Astrocyte (in vitro differentiated cells and primary cell): ENCODE data around the gene CNTNAP2. TPM values are rescaled to one million over a fixed set of nuclear protein-coding genes. Genes with fewer than 3 reads are reported as not detected.

Experiments
- DNase-seq: peaks from one replicate; pipeline ENCODE4 v3.0.0-alpha.2; 2010; ENCODE audit warnings: low read depth
- FAIRE-seq: peaks from 2 replicates; lab custom pipeline; 2011; peaks lifted over from hg19 to GRCh38; lab: Jason Lieb, UNC
- H2AFZ ChIP-seq: 2 replicates; pipeline ENCODE4 v1.6.0; 2012; ENCODE audit warnings: low read depth, low read length, inconsistent platforms
- H3K27ac ChIP-seq: 2 replicates; pipeline ENCODE4 v1.5.1; 2011; ENCODE audit warnings: low read depth, low read length, inconsistent platforms
- H3K27me3 ChIP-seq: 2 replicates; pipeline ENCODE4 v1.6.0; 2011; ENCODE audit warnings: low read length, inconsistent platforms; ENCODE audit not compliant: insufficient read depth
- H3K36me3 ChIP-seq: 2 replicates; pipeline ENCODE4 v1.5.1; 2011; ENCODE audit warnings: low read length, inconsistent platforms; ENCODE audit not compliant: insufficient read depth
- H3K4me1 ChIP-seq: 2 replicates; pipeline ENCODE4 v1.5.1; 2011; ENCODE audit warnings: low read length, inconsistent platforms; ENCODE audit not compliant: insufficient read depth
- H3K4me2 ChIP-seq: 2 replicates; pipeline ENCODE4 v1.6.0; 2012; ENCODE audit warnings: low read length, inconsistent platforms
- H3K4me3 ChIP-seq: 2 replicates; pipeline ENCODE4 v1.5.1; 2011; ENCODE audit warnings: low read depth, mild to moderate bottlenecking, low read length, inconsistent platforms; ENCODE audit not compliant: insufficient read depth
- H3K79me2 ChIP-seq: 2 replicates; pipeline ENCODE4 v1.6.0; 2012; ENCODE audit warnings: mild to moderate bottlenecking, low read length, inconsistent platforms; ENCODE audit not compliant: insufficient read depth
- H3K9ac ChIP-seq: 2 replicates; pipeline ENCODE4 v1.6.0; 2012; ENCODE audit warnings: mild to moderate bottlenecking, low read length, inconsistent platforms
- H3K9me3 ChIP-seq: 2 replicates; pipeline ENCODE4 v1.5.1; 2012; ENCODE audit warnings: low read depth, mild to moderate bottlenecking, low read length, inconsistent platforms; ENCODE audit not compliant: insufficient read depth
- H4K20me1 ChIP-seq: 2 replicates; pipeline ENCODE4 v1.6.0; 2012; ENCODE audit warnings: low read length, inconsistent platforms; ENCODE audit not compliant: insufficient read depth
- H3K27ac Mint-ChIP-seq: one replicate; pipeline ENCODE4 v1.8.0; 2021; ENCODE audit warnings: mild to moderate bottlenecking, mixed read lengths; ENCODE audit not compliant: unreplicated experiment
- H3K27me3 Mint-ChIP-seq: one replicate; pipeline ENCODE4 v1.8.0; 2021; ENCODE audit warnings: low read depth, mixed read lengths; ENCODE audit not compliant: unreplicated experiment
- H3K36me3 Mint-ChIP-seq: one replicate; pipeline ENCODE4 v1.8.0; 2021; ENCODE audit warnings: low read depth, mixed read lengths; ENCODE audit not compliant: unreplicated experiment
- H3K4me1 Mint-ChIP-seq: one replicate; pipeline ENCODE4 v1.8.0; 2021; ENCODE audit warnings: low read depth, mixed read lengths; ENCODE audit not compliant: unreplicated experiment
- H3K4me3 Mint-ChIP-seq: one replicate; pipeline ENCODE4 v1.8.0; 2021; ENCODE audit warnings: mild to moderate bottlenecking, moderate library complexity, mixed read lengths; ENCODE audit not compliant: unreplicated experiment
- H3K9me3 Mint-ChIP-seq: one replicate; pipeline ENCODE4 v1.8.0; 2021; ENCODE audit warnings: mild to moderate bottlenecking, mixed read lengths; ENCODE audit not compliant: unreplicated experiment
- CTCF ChIP-seq: IDR thresholded peaks from 2 replicates; pipeline ENCODE4 v1.5.1; 2011; ENCODE audit warnings: low read depth, mild to moderate bottlenecking, inconsistent platforms, low read length, moderate library complexity; ENCODE audit not compliant: insufficient read depth
- EZH2 ChIP-seq: IDR thresholded peaks from 2 replicates; pipeline ENCODE4 v1.6.1; 2012; ENCODE audit warnings: mild to moderate bottlenecking, low read length, inconsistent platforms; ENCODE audit not compliant: insufficient read depth
- total RNA-seq: library from RNA; stranded (reverse); gene quantifications from 2 replicates; pipeline ENCODE4 v1.2.1, GENCODE V29; 2021

The CNTNAP2 gene
- total RNA-seq, 1 donor from 2014 or later, result 20.0 TPM

GRCh38 chr7:148218603-148219002 is 2102.0 kb downstream of the CNTNAP2 start:
- Mint-ChIP-seq H3K27me3 (peaks cover 9% of the 10 kb centered on the region), H3K27ac (no peak overlapping the region), H3K36me3 (no peaks in the 10 kb centered on the region), H3K4me1 (no peaks in the 10 kb centered on the region), H3K4me3 (no peak overlapping the region), H3K9me3 (peaks cover 5% of the 10 kb centered on the region)
- no peak overlapping the region for H3K9ac ChIP-seq
- H3K4me3 ChIP-seq, result no peak overlapping the region
- no peak overlapping the region for H2AFZ ChIP-seq
- H3K4me1 ChIP-seq, result no peaks in the 10 kb centered on the region
- DNase-seq (no peak), FAIRE-seq (no peak)
- no peaks in the 10 kb centered on the region for H3K36me3 ChIP-seq
- no peaks in the 10 kb centered on the region for H3K79me2 ChIP-seq
- H3K9me3 ChIP-seq, result no peaks in the 10 kb centered on the region
- H3K27me3 ChIP-seq, result no peaks in the 10 kb centered on the region
- H3K27ac ChIP-seq, result no peak overlapping the region
- no peak for TF ChIP-seq EZH2
- TF ChIP-seq CTCF, result no peak
- no peak overlapping the region for H3K4me2 ChIP-seq
- H4K20me1 ChIP-seq, result no peaks in the 10 kb centered on the region

- no peak overlapping the region for H3K4me3 ChIP-seq
- DNase-seq (no peak), FAIRE-seq (no peak)
- Mint-ChIP-seq H3K4me3 (no peak overlapping the region), H3K27me3 (peaks cover 4% of the 10 kb centered on the region), H3K27ac (no peak overlapping the region), H3K9me3 (peaks cover 5% of the 10 kb centered on the region), H3K36me3 (no peaks in the 10 kb centered on the region), H3K4me1 (no peaks in the 10 kb centered on the region)
- no peaks in the 10 kb centered on the region for H4K20me1 ChIP-seq
- no peak overlapping the region for H3K9ac ChIP-seq
- no peaks in the 10 kb centered on the region for H3K4me1 ChIP-seq
- H3K79me2 ChIP-seq, result no peaks in the 10 kb centered on the region
- H3K36me3 ChIP-seq, result no peaks in the 10 kb centered on the region
- no peaks in the 10 kb centered on the region for H3K27me3 ChIP-seq
- H2AFZ ChIP-seq, result no peak overlapping the region
- H3K4me2 ChIP-seq, result no peak overlapping the region
- H3K27ac ChIP-seq, result no peak overlapping the region
- no peaks in the 10 kb centered on the region for H3K9me3 ChIP-seq
- TF ChIP-seq EZH2 (no peak), CTCF (no peak)
These were observed 2106.1 kb downstream of the CNTNAP2 start for GRCh38 chr7:148222721-148223120.

DNA sequence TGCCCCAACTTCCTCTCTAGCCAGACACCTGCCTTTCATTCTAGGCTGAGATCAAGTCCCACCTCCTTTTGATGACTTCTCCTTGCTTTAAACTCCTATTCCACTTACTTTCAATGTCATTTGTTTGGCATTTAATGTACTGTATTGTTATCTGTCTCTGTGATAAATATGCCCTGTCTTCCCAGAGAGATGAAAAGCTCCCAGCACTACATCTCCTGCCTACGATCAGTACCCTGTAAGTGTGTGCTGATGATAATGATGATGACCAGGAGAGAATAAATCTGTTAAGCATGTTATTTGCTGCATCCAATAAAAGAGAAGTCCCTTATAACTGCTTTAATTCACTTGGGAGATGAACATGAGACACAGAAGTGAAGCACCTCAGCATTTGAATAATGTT is 2106.6 kb downstream of the CNTNAP2 start:
- Histone ChIP-seq H2AFZ (no peak overlapping the region), H3K9ac (no peak overlapping the region), H4K20me1 (no peaks in the 10 kb centered on the region), H3K79me2 (no peaks in the 10 kb centered on the region), H3K4me2 (no peak overlapping the region), H3K4me3 (no peak overlapping the region), H3K9me3 (no peaks in the 10 kb centered on the region), H3K36me3 (no peaks in the 10 kb centered on the region), H3K27ac (no peak overlapping the region), H3K4me1 (no peaks in the 10 kb centered on the region), H3K27me3 (no peaks in the 10 kb centered on the region)
- peaks cover 4% of the 10 kb centered on the region for H3K27me3 Mint-ChIP-seq
- H3K27ac Mint-ChIP-seq, result no peak overlapping the region
- TF ChIP-seq CTCF, result no peak
- TF ChIP-seq EZH2, result no peak
- H3K4me3 Mint-ChIP-seq, result no peak overlapping the region
- no peaks in the 10 kb centered on the region for H3K4me1 Mint-ChIP-seq
- no peaks in the 10 kb centered on the region for H3K36me3 Mint-ChIP-seq
- H3K9me3 Mint-ChIP-seq, result peaks cover 5% of the 10 kb centered on the region
- DNase-seq, result no peak
- no peak for FAIRE-seq
